H1 (cell line): ENCODE results near the gene DISC1. TPM values are rescaled to one million over a fixed set of nuclear protein-coding genes. Genes with fewer than 3 reads are reported as not detected.

ENCODE experiments used
- CTCF ChIA-PET: fragments of 300-600 bp; sonication (Branson Sonifier 250); formaldehyde crosslinking; loops from one replicate; lab custom pipeline; 2021; ENCODE audit not compliant: partially characterized antibody; lab: Charles Lee
- POLR2A ChIA-PET: fragments of 300-600 bp; sonication (Branson Sonifier 250); formaldehyde crosslinking; loops from one replicate; lab custom pipeline; 2021; ENCODE audit warnings: inconsistent platforms; ENCODE audit not compliant: partially characterized antibody; lab: Charles Lee
- DNase-seq, 2 experiments: peaks; one replicate each; pipeline versions ENCODE4 v3.0.0 to v3.0.0-alpha.2; 2010 to 2022; ENCODE audit warnings: low spot score in 2 of 2, low read depth in 1 of 2, mixed read lengths in 1 of 2
- FAIRE-seq: peaks from 2 replicates; lab custom pipeline; 2011; peaks lifted over from hg19 to GRCh38; lab: Jason Lieb, UNC
- H2AFZ ChIP-seq: 2 replicates; pipeline ENCODE4 v1.8.1; 2012; ENCODE audit warnings: low read length, inconsistent platforms
- H2AK5ac ChIP-seq: 2 replicates; pipeline ENCODE4 v1.6.1; 2013; ENCODE audit warnings: low read depth, low read length
- H2BK120ac ChIP-seq: replicated peaks from 2 replicates; pipeline ENCODE3; 2013; ENCODE audit warnings: low read depth, low read length, inconsistent platforms
- H2BK12ac ChIP-seq: 2 replicates; pipeline ENCODE4 v1.6.1; 2013; ENCODE audit warnings: low read depth, low read length
- H2BK15ac ChIP-seq: 2 replicates; pipeline ENCODE4 v1.6.1; 2013; ENCODE audit warnings: low read length
- H2BK20ac ChIP-seq: 2 replicates; pipeline ENCODE4 v1.6.1; 2013; ENCODE audit warnings: low read length
- H2BK5ac ChIP-seq: 2 replicates; pipeline ENCODE4 v1.6.1; 2013; ENCODE audit warnings: low read depth, low read length
- H3K14ac ChIP-seq: 2 replicates; pipeline ENCODE4 v1.6.1; 2013; ENCODE audit warnings: inconsistent platforms; ENCODE audit not compliant: insufficient read length
- H3K18ac ChIP-seq: 2 replicates; pipeline ENCODE4 v1.6.1; 2013; ENCODE audit warnings: low read length; ENCODE audit errors: extremely low read depth
- H3K23ac ChIP-seq: 2 replicates; pipeline ENCODE4 v1.6.1; 2013; ENCODE audit warnings: inconsistent platforms; ENCODE audit not compliant: insufficient read length
- H3K23me2 ChIP-seq: 2 replicates; pipeline ENCODE4 v1.6.1; 2013; ENCODE audit warnings: low read depth, low read length
- H3K27ac ChIP-seq: 2 replicates; pipeline ENCODE4 v1.6.1; 2011; ENCODE audit warnings: low read depth, low read length, inconsistent platforms
- H3K27me3 ChIP-seq, 4 experiments: replicated peaks in 1 of 4; 1 replicate in 1 of 4; 2 replicates in 3 of 4; pipeline versions ENCODE4 v1.6.1 to v1.8.1; 2011 to 2013; ENCODE audit warnings: low read length in 3 of 4, mild to moderate bottlenecking in 3 of 4, inconsistent platforms in 2 of 4, mixed read lengths in 2 of 4, moderate library complexity in 1 of 4; ENCODE audit not compliant: control insufficient read depth in 3 of 4, insufficient read depth in 3 of 4; ENCODE audit errors: extremely low read depth in 1 of 4
- H3K36me3 ChIP-seq, 4 experiments: 2 replicates each; pipeline versions ENCODE4 v1.6.1 to v1.8.1; 2011 to 2013; ENCODE audit warnings: mild to moderate bottlenecking in 4 of 4, low read length in 3 of 4, moderate library complexity in 2 of 4, control low read depth in 1 of 4, inconsistent platforms in 1 of 4; ENCODE audit not compliant: insufficient read depth in 4 of 4, control insufficient read depth in 2 of 4
- H3K4ac ChIP-seq: replicated peaks from 2 replicates; pipeline ENCODE3; 2013; ENCODE audit warnings: low read length, low read depth, mixed read lengths, inconsistent platforms; ENCODE audit not compliant: insufficient read length
- H3K4me1 ChIP-seq, 4 experiments: replicated peaks in 1 of 4; 1 replicate in 1 of 4; 2 replicates in 3 of 4; pipeline versions ENCODE4 v1.6.1 to v1.8.1; 2011 to 2013; ENCODE audit warnings: low read length in 3 of 4, inconsistent platforms in 2 of 4, mixed read lengths in 1 of 4; ENCODE audit not compliant: insufficient read depth in 4 of 4, control insufficient read depth in 3 of 4
- H3K4me2 ChIP-seq, 2 experiments: 2 replicates each; pipeline versions ENCODE4 v1.6.1 to v1.8.1; 2011 to 2013; ENCODE audit warnings: low read depth in 2 of 2, low read length in 2 of 2, control low read depth in 1 of 2, inconsistent platforms in 1 of 2, mild to moderate bottlenecking in 1 of 2; ENCODE audit not compliant: insufficient read depth in 1 of 2
- H3K4me3 ChIP-seq, 4 experiments: fragments of 200-600, 300-600 bp in 1 of 4; sonication (generic), shearing (Covaris generic), sonication (Bioruptor Twin) in 1 of 4; 2 replicates each; pipeline versions ENCODE4 v1.5.1 to v1.8.1; 2011 to 2016; ENCODE audit warnings: low read length in 4 of 4, low read depth in 3 of 4, control low read depth in 2 of 4, inconsistent platforms in 2 of 4, mild to moderate bottlenecking in 2 of 4, mixed read lengths in 1 of 4, moderate library complexity in 1 of 4; ENCODE audit not compliant: insufficient read depth in 2 of 4; ENCODE audit errors: extremely low read depth in 1 of 4
- H3K56ac ChIP-seq: replicated peaks from 2 replicates; pipeline ENCODE3; 2013; ENCODE audit warnings: low read depth, mild to moderate bottlenecking, mixed read lengths, low read length, inconsistent platforms; ENCODE audit not compliant: insufficient read length
- H3K79me1 ChIP-seq: 2 replicates; pipeline ENCODE4 v1.6.1; 2013; ENCODE audit warnings: low read depth, low read length, control low read depth
- H3K79me2 ChIP-seq, 2 experiments: 2 replicates each; pipeline versions ENCODE4 v1.6.1 to v1.8.1; 2012 to 2013; ENCODE audit warnings: low read length in 2 of 2, mild to moderate bottlenecking in 2 of 2, inconsistent platforms in 1 of 2; ENCODE audit not compliant: insufficient read depth in 2 of 2, control insufficient read depth in 1 of 2
- H3K9ac ChIP-seq, 4 experiments: replicated peaks in 1 of 4; 1 replicate in 1 of 4; 2 replicates in 3 of 4; pipeline versions ENCODE4 v1.6.1 to v1.8.1; 2011 to 2013; ENCODE audit warnings: low read depth in 3 of 4, low read length in 3 of 4, control low read depth in 2 of 4, mild to moderate bottlenecking in 2 of 4, moderate library complexity in 2 of 4, inconsistent platforms in 1 of 4; ENCODE audit errors: extremely low read depth in 1 of 4
- H3K9me3 ChIP-seq, 2 experiments: 2 replicates each; pipeline versions ENCODE4 v1.6.1 to v1.8.1; 2012 to 2013; ENCODE audit warnings: mild to moderate bottlenecking in 2 of 2, moderate library complexity in 2 of 2, control low read depth in 1 of 2, inconsistent platforms in 1 of 2, low read depth in 1 of 2, low read length in 1 of 2, mixed read lengths in 1 of 2; ENCODE audit not compliant: insufficient read depth in 2 of 2
- H4K20me1 ChIP-seq, 2 experiments: replicated peaks in 1 of 2; 2 replicates each; pipeline versions ENCODE3 to v1.8.1; 2011 to 2013; ENCODE audit warnings: inconsistent platforms in 2 of 2, low read length in 2 of 2, mild to moderate bottlenecking in 1 of 2; ENCODE audit not compliant: insufficient read depth in 2 of 2, control insufficient read depth in 1 of 2
- H4K5ac ChIP-seq: 2 replicates; pipeline ENCODE4 v1.6.1; 2013; ENCODE audit warnings: low read length, low read depth, mixed read lengths, inconsistent platforms; ENCODE audit not compliant: insufficient read length
- H4K8ac ChIP-seq: 2 replicates; pipeline ENCODE4 v1.8.0; 2013; ENCODE audit warnings: mild to moderate bottlenecking, moderate library complexity, low read length, inconsistent platforms; ENCODE audit not compliant: insufficient read depth; ENCODE audit errors: extremely low read depth
- H4K91ac ChIP-seq: replicated peaks from 2 replicates; pipeline ENCODE3; 2013; ENCODE audit warnings: low read length, mixed read lengths, inconsistent platforms; ENCODE audit not compliant: insufficient read length
- BRCA1 ChIP-seq: IDR thresholded peaks from 2 replicates; pipeline ENCODE4 v1.6.1; 2012; ENCODE audit warnings: low read depth, low read length, improper control_type of control experiment
- CEBPB ChIP-seq: IDR thresholded peaks from 2 replicates; pipeline ENCODE4 v1.6.1; 2012; ENCODE audit warnings: low read depth, low read length
- EGR1 ChIP-seq: IDR thresholded peaks from 2 replicates; pipeline ENCODE4 v1.6.1; 2011; ENCODE audit warnings: low read depth, low read length, borderline replicate concordance
- GTF2F1 ChIP-seq: IDR thresholded peaks from 2 replicates; pipeline ENCODE4 v1.6.1; 2012; ENCODE audit warnings: low read depth, low read length, improper control_type of control experiment, borderline replicate concordance
- HDAC2 ChIP-seq, 2 experiments: fragments of 300-600 bp in 1 of 2; sonication (generic) in 1 of 2; IDR thresholded peaks; 2 replicates each; pipeline ENCODE4 v1.6.1; 2011 to 2012; ENCODE audit warnings: low read depth in 2 of 2, low read length in 2 of 2, mild to moderate bottlenecking in 2 of 2, moderate library complexity in 2 of 2, borderline replicate concordance in 1 of 2, inconsistent platforms in 1 of 2
- HDAC6 ChIP-seq: IDR thresholded peaks from one replicate; pipeline ENCODE4 v1.7.1; 2012; ENCODE audit warnings: low read depth, mild to moderate bottlenecking, inconsistent platforms, low read length, moderate library complexity
- KDM1A ChIP-seq: fragments of 200-600, 300-600 bp; sonication (generic); IDR thresholded peaks from 2 replicates; pipeline ENCODE4 v1.7.1; 2016; ENCODE audit warnings: mild to moderate bottlenecking, low read length, borderline replicate concordance
- KDM4A ChIP-seq: IDR thresholded peaks from one replicate; pipeline ENCODE4 v1.7.1; 2012; ENCODE audit warnings: low read depth, mild to moderate bottlenecking, moderate library complexity, low read length, inconsistent platforms; ENCODE audit not compliant: severe bottlenecking
- WGBS, 2 experiments: shearing (Covaris generic) in 1 of 2; methylation state at CpG; one replicate each; pipeline versions ENCODE4 v1.1.6 to v1.1.7; 2013 to 2015; ENCODE audit warnings: low lambda C conversion rate in 2 of 2, mixed read lengths in 2 of 2, inconsistent platforms in 1 of 2, low coverage in 1 of 2, missing lambda C conversion rate in 1 of 2; ENCODE audit not compliant: insufficient replicate concordance in 2 of 2, insufficient coverage in 1 of 2, insufficient read length in 1 of 2; ENCODE audit errors: extremely low coverage in 1 of 2, missing lambda C conversion rate in 1 of 2; 5-methylcytosine and 5-hydroxymethylcytosine counted together
- polyA plus RNA-seq, 7 experiments: library from polyadenylated mRNA; depleted of rRNA in 3 of 7; stranded (reverse) in 5 of 7; unstranded in 2 of 7; fragments of >200 nt in 5 of 7; fragments of 200-250 nt in 2 of 7; gene quantifications; 1 replicate in 5 of 7; 2 replicates in 1 of 7; 4 replicates in 1 of 7; pipeline versions ENCODE4 v1.2.1 to v1.2.3, GENCODE V29; 2011 to 2013; ENCODE audit warnings: missing spikeins in 2 of 7, mixed read lengths in 2 of 7
- total RNA-seq: library from RNA; stranded (reverse); fragmentation: NEBNext Ultra II Directional; extraction: Animal tissue kit (Norgen Biotek cat#: 25700); gene quantifications from 2 replicates; pipeline ENCODE4 v1.2.1, GENCODE V29; 2021

DISC1 gene
- total and polyA plus RNA-seq, 2 of the 8 experiments (the other 6 are each of a cell fraction or from before 2014, with no cell fraction given): 1.1 to 3.5 TPM

- H3K9me3 ChIP-seq: no peaks in the 10 kb centered on the region
- ChIA-PET POLR2A (no interaction called here), CTCF (interaction anchor here (0.9 to 1.6 kb wide), 4 partner anchors 12 to 37 kb away, joined by 3 to 6 read pairs (median 3); no protein-coding TSS in a partner anchor)
- no peak overlapping the region for H4K5ac ChIP-seq
- H2AK5ac ChIP-seq: no peak overlapping the region
- no peak overlapping the region for H3K4me3 ChIP-seq
- H2BK120ac ChIP-seq: no peak overlapping the region
- peaks cover 0 to under 1% (median 0%) of the 10 kb centered on the region in 4 experiments; a peak in 1 of 7 replicates for H3K4me1 ChIP-seq
- no peak overlapping the region for H3K4ac ChIP-seq
- no peak for DNase-seq
- no peaks in the 10 kb centered on the region for H4K20me1 ChIP-seq
- H4K8ac ChIP-seq: no peak overlapping the region
- H3K27ac ChIP-seq: no peak overlapping the region
- H3K36me3 ChIP-seq: no peaks in the 10 kb centered on the region
- H3K4me2 ChIP-seq: no peak overlapping the region
- H2BK5ac ChIP-seq: no peak overlapping the region
- no peak overlapping the region for H3K18ac ChIP-seq
- H3K79me2 ChIP-seq: no peaks in the 10 kb centered on the region
- no peak overlapping the region for H3K9ac ChIP-seq
- H2BK12ac ChIP-seq: no peak overlapping the region
- no peak overlapping the region for H3K23ac ChIP-seq
- H2AFZ ChIP-seq: no peak overlapping the region
- no peak overlapping the region for H2BK20ac ChIP-seq
- TF ChIP-seq HDAC2 (IDR thresholded peaks at IDR 0.05; ENCODE audit: borderline replicate concordance in 1 of 2, low read depth in 2 of 2, low read length in 2 of 2) (no peak), KDM4A (no peak), KDM1A (no peak), BRCA1 (no peak), EGR1 (no peak), GTF2F1 (no peak), HDAC6 (no peak), CEBPB (no peak)
- TF ChIP-seq, all 59 proteins: peak for 0
- 96% methylated on average over 2 of the region's 2 CpGs; no CpG with 5 or more reads in 1 of the 2 experiments for WGBS, 2 experiments
- Histone ChIP-seq H4K91ac (no peak overlapping the region), H3K79me1 (no peaks in the 10 kb centered on the region), H3K14ac (no peak overlapping the region), H3K23me2 (no peaks in the 10 kb centered on the region), H3K27me3 (no peaks in the 10 kb centered on the region; a peak in 1 of 7 replicates), H2BK15ac (no peak overlapping the region), H3K56ac (no peak overlapping the region)
- no peak for FAIRE-seq
Measured at GRCh38 chr1:231970684-231971083, 344.1 kb downstream of the DISC1 start.
